Panc1 (cell line): ENCODE results near the gene POLN. TPM values are rescaled to one million over a fixed set of nuclear protein-coding genes. Genes with fewer than 3 reads are reported as not detected.

Source experiments
- ATAC-seq: fragments of 200-7000 bp; cut with Tn5 transposase; 2 replicates; pipeline ENCODE4 v1.9.1; 2020; ENCODE audit warnings: mild to moderate bottlenecking, moderate library complexity
- BruUV-seq: library from RNA; stranded (reverse); fragments of 400-500 nt; replicated peaks from 2 replicates; lab custom pipeline; 2021; lab: Mats Ljungman, UMichigan
- CTCF ChIA-PET: fragments of 300-600 bp; sonication (Branson Sonifier 250); formaldehyde crosslinking; loops from one replicate; lab custom pipeline; 2022; ENCODE audit warnings: antibody characterized with exemption; lab: Charles Lee
- POLR2A ChIA-PET: fragments of 300-600 bp; sonication (Branson Sonifier 250); formaldehyde crosslinking; loops from one replicate; lab custom pipeline; 2022; ENCODE audit warnings: antibody characterized with exemption; lab: Charles Lee
- DNase-seq: peaks from one replicate; pipeline ENCODE4 v3.0.0-alpha.2; 2010; ENCODE audit warnings: low read depth, low spot score
- H3K27ac ChIP-seq: 2 replicates; pipeline ENCODE4 v1.5.1; 2011; ENCODE audit warnings: mild to moderate bottlenecking, low read length, inconsistent platforms
- H3K27me3 ChIP-seq: fragments of 200-500 bp; sonication (Bioruptor generic); 2 replicates; pipeline ENCODE4 v1.6.0; 2014; ENCODE audit warnings: low read length, inconsistent platforms; ENCODE audit not compliant: control insufficient read depth, insufficient read depth
- H3K36me3 ChIP-seq: fragments of 200-500 bp; sonication (Bioruptor generic); 2 replicates; pipeline ENCODE4 v1.5.1; 2014; ENCODE audit warnings: inconsistent platforms, mild to moderate bottlenecking, low read length, moderate library complexity; ENCODE audit not compliant: control insufficient read depth, insufficient read depth
- H3K4me1 ChIP-seq: 2 replicates; pipeline ENCODE4 v1.5.1; 2011; ENCODE audit warnings: inconsistent platforms, mild to moderate bottlenecking, low read length, moderate library complexity; ENCODE audit not compliant: control insufficient read depth, insufficient read depth
- H3K4me3 ChIP-seq, 2 experiments: 2 replicates each; pipeline ENCODE4 v1.5.1; 2011 to 2012; ENCODE audit warnings: low read depth in 2 of 2, low read length in 2 of 2, mild to moderate bottlenecking in 2 of 2, inconsistent platforms in 1 of 2, moderate library complexity in 1 of 2
- H3K9me3 ChIP-seq: fragments of 200-500 bp; sonication (Bioruptor generic); 2 replicates; pipeline ENCODE4 v1.5.1; 2014; ENCODE audit warnings: low read depth, mild to moderate bottlenecking, inconsistent platforms, low read length, moderate library complexity; ENCODE audit not compliant: control insufficient read depth, insufficient read depth
- POLR2AphosphoS5 ChIP-seq: IDR thresholded peaks from 2 replicates; pipeline ENCODE4 v1.6.1; 2012; ENCODE audit warnings: mild to moderate bottlenecking, low read depth, low read length, moderate library complexity
- REST ChIP-seq, 2 experiments: IDR thresholded peaks; 2 replicates each; pipeline ENCODE4 v1.6.1; 2011 to 2012; ENCODE audit warnings: low read depth in 2 of 2, control low read depth in 1 of 2, low read length in 1 of 2, mild to moderate bottlenecking in 1 of 2, moderate library complexity in 1 of 2; ENCODE audit not compliant: insufficient read depth in 1 of 2
- SIN3A ChIP-seq: IDR thresholded peaks from 2 replicates; pipeline ENCODE4 v1.6.1; 2012; ENCODE audit warnings: low read depth, mild to moderate bottlenecking, low read length, moderate library complexity, borderline replicate concordance; ENCODE audit not compliant: insufficient read depth
- TCF7L2 ChIP-seq: IDR thresholded peaks from 2 replicates; pipeline ENCODE4 v1.6.1; 2011; ENCODE audit warnings: mild to moderate bottlenecking, low read depth, low read length, inconsistent platforms
- in situ Hi-C: cut with HindIII; loops from 2 replicates; pipeline ENCODE4 v1.10.0; 2016; ENCODE audit warnings: low sequenced_read_pairs, low pct_unique_long_range_greater_than_20kb
- intact Hi-C: fragments of 100-400 bp; cut with micrococcal nuclease; formaldehyde crosslinking; loops from one replicate; pipeline ENCODE4 v1.10.0; 2022; ENCODE audit not compliant: unreplicated experiment
- total RNA-seq: library from RNA; stranded (reverse); gene quantifications from one replicate; pipeline ENCODE4 v1.2.1, GENCODE V29; 2021; ENCODE audit not compliant: unreplicated experiment
- TF ChIP-seq, protein P1 (sequence below): fragments of 450-650 bp; IDR thresholded peaks from 2 replicates; pipeline ENCODE4 v1.5.1; 2017; ENCODE audit warnings: mild to moderate bottlenecking

The POLN gene
- total RNA-seq, 1 experiment from 2014 or later: 4.3 TPM

GRCh38 chr4:2063557-2064275 lies 178.2 kb downstream of the POLN start:
- in situ Hi-C loops (no loop called here), intact Hi-C loops (no loop called here)
- no TSS peak for BruUV-seq
- no peak overlapping the region for H3K4me3 ChIP-seq
- CTCF ChIA-PET: no interaction called here
- no peak overlapping the region for H3K27ac ChIP-seq
- POLR2A ChIA-PET: no interaction called here
- no peak for ATAC-seq
- H3K27me3 ChIP-seq: no peaks in the 10 kb centered on the region
- H3K9me3 ChIP-seq: no peaks in the 10 kb centered on the region
- no peak for TF ChIP-seq REST (IDR thresholded peaks at IDR 0.05; ENCODE audit: insufficient read depth in 1 of 2, low read depth in 2 of 2, low read length in 1 of 2)
- TF ChIP-seq, protein P1, sequence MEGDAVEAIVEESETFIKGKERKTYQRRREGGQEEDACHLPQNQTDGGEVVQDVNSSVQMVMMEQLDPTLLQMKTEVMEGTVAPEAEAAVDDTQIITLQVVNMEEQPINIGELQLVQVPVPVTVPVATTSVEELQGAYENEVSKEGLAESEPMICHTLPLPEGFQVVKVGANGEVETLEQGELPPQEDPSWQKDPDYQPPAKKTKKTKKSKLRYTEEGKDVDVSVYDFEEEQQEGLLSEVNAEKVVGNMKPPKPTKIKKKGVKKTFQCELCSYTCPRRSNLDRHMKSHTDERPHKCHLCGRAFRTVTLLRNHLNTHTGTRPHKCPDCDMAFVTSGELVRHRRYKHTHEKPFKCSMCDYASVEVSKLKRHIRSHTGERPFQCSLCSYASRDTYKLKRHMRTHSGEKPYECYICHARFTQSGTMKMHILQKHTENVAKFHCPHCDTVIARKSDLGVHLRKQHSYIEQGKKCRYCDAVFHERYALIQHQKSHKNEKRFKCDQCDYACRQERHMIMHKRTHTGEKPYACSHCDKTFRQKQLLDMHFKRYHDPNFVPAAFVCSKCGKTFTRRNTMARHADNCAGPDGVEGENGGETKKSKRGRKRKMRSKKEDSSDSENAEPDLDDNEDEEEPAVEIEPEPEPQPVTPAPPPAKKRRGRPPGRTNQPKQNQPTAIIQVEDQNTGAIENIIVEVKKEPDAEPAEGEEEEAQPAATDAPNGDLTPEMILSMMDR: no peak
- TF ChIP-seq SIN3A: no peak
- no peak for TF ChIP-seq TCF7L2
- no peak for TF ChIP-seq POLR2AphosphoS5
- no peak for DNase-seq
- H3K4me1 ChIP-seq: peaks cover 9% of the 10 kb centered on the region
- H3K36me3 ChIP-seq: no peaks in the 10 kb centered on the region

- Histone ChIP-seq H3K36me3 (no peaks in the 10 kb centered on the region), H3K9me3 (no peaks in the 10 kb centered on the region), H3K27ac (no peak overlapping the region), H3K4me3 (no peak overlapping the region), H3K4me1 (peaks cover 9% of the 10 kb centered on the region), H3K27me3 (no peaks in the 10 kb centered on the region)
- intact Hi-C loops (no loop called here), in situ Hi-C loops (no loop called here)
- no TSS peak for BruUV-seq
- DNase-seq: no peak
- POLR2A ChIA-PET: interaction anchor here (0.5 kb wide), 1 partner anchor 1058 kb away, joined by 3 read pairs; no protein-coding TSS in a partner anchor
- no peak for ATAC-seq
- no peak for TF ChIP-seq SIN3A
- TF ChIP-seq, protein P1: no peak
- TF ChIP-seq REST (IDR thresholded peaks at IDR 0.05; ENCODE audit: insufficient read depth in 1 of 2, low read depth in 2 of 2, low read length in 1 of 2): no peak
- TF ChIP-seq POLR2AphosphoS5: no peak
- no peak for TF ChIP-seq TCF7L2
- CTCF ChIA-PET: no interaction called here
Observed at GRCh38 chr4:2062808-2063524, 179.0 kb downstream of the POLN start.
